Glutamatergic neuron (in vitro differentiated cells): ENCODE results near the gene SRRM4. TPM values are rescaled to one million over a fixed set of nuclear protein-coding genes. Genes with fewer than 3 reads are reported as not detected.
A peak's percentile ranks its signal among the peaks of the same experiment; 100 is the strongest.

Source experiments
- DNase-seq: peaks from one replicate; pipeline ENCODE4 v3.0.0; 2022
- H3K27ac Mint-ChIP-seq: one replicate; pipeline ENCODE4 v1.8.0; 2020; ENCODE audit warnings: mild to moderate bottlenecking, mixed read lengths, inconsistent platforms; ENCODE audit not compliant: unreplicated experiment
- H3K27me3 Mint-ChIP-seq: one replicate; pipeline ENCODE4 v1.8.0; 2020; ENCODE audit warnings: mild to moderate bottlenecking, moderate library complexity, mixed read lengths, inconsistent platforms; ENCODE audit not compliant: unreplicated experiment
- H3K36me3 Mint-ChIP-seq: one replicate; pipeline ENCODE4 v1.8.0; 2020; ENCODE audit warnings: mild to moderate bottlenecking, mixed read lengths, inconsistent platforms; ENCODE audit not compliant: unreplicated experiment
- H3K4me1 Mint-ChIP-seq: one replicate; pipeline ENCODE4 v1.8.0; 2020; ENCODE audit warnings: mild to moderate bottlenecking, low read depth, mixed read lengths, inconsistent platforms; ENCODE audit not compliant: unreplicated experiment
- H3K4me3 Mint-ChIP-seq: one replicate; pipeline ENCODE4 v1.8.0; 2020; ENCODE audit warnings: mild to moderate bottlenecking, mixed read lengths, inconsistent platforms; ENCODE audit not compliant: unreplicated experiment
- H3K9me3 Mint-ChIP-seq: one replicate; pipeline ENCODE4 v1.8.0; 2020; ENCODE audit warnings: mild to moderate bottlenecking, moderate library complexity, mixed read lengths, inconsistent platforms; ENCODE audit not compliant: unreplicated experiment
- total RNA-seq: library from RNA; stranded (reverse); fragmentation: NEBNext Ultra II Directional; extraction: Animal tissue kit (Norgen Biotek cat#: 25700); gene quantifications from one replicate; pipeline ENCODE4 v1.2.1, GENCODE V29; 2021; ENCODE audit not compliant: unreplicated experiment
- TF ChIP-seq, protein P1 (sequence below): fragments of 200-600 bp; sonication (generic); IDR thresholded peaks from one replicate; pipeline ENCODE4 v1.5.0; 2021; ENCODE audit not compliant: partially characterized antibody, unreplicated experiment

SRRM4 gene
- total RNA-seq, 1 donor from 2014 or later, result 183 TPM

DNA sequence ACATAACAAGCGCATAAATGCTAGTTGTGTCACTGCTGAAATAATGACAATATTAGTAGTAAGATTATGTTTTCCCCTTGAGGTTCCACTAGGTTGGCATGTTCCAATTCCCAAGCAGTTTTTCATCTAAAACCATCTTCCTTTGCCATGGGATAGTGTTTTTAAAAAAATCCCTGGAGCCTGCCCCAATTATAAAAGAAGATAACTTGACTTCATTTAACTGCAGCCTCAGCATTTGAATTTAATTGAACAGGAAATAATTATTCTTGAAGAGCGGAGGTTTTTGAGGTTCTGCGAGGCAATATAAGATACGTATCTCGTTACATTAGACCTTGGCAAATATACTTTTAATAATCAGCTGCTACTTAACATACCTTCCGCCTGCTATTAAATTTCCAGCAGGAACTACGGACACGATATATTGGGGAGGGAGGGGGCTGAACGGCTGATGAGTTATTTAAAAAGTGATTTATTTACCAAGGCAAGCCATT lies 132.2 kb downstream of the SRRM4 start:
- no peak overlapping the region for H3K4me3 Mint-ChIP-seq
- peaks cover 10% of the 10 kb centered on the region for H3K9me3 Mint-ChIP-seq
- DNase-seq, result no peak
- peak overlapping the region; percentile 12 for H3K27ac Mint-ChIP-seq
- TF ChIP-seq, protein P1, sequence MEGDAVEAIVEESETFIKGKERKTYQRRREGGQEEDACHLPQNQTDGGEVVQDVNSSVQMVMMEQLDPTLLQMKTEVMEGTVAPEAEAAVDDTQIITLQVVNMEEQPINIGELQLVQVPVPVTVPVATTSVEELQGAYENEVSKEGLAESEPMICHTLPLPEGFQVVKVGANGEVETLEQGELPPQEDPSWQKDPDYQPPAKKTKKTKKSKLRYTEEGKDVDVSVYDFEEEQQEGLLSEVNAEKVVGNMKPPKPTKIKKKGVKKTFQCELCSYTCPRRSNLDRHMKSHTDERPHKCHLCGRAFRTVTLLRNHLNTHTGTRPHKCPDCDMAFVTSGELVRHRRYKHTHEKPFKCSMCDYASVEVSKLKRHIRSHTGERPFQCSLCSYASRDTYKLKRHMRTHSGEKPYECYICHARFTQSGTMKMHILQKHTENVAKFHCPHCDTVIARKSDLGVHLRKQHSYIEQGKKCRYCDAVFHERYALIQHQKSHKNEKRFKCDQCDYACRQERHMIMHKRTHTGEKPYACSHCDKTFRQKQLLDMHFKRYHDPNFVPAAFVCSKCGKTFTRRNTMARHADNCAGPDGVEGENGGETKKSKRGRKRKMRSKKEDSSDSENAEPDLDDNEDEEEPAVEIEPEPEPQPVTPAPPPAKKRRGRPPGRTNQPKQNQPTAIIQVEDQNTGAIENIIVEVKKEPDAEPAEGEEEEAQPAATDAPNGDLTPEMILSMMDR, result no peak
- peaks cover 13% of the 10 kb centered on the region for H3K36me3 Mint-ChIP-seq
- peaks cover 2% of the 10 kb centered on the region for H3K4me1 Mint-ChIP-seq
- H3K27me3 Mint-ChIP-seq, result peaks cover 4% of the 10 kb centered on the region

DNA sequence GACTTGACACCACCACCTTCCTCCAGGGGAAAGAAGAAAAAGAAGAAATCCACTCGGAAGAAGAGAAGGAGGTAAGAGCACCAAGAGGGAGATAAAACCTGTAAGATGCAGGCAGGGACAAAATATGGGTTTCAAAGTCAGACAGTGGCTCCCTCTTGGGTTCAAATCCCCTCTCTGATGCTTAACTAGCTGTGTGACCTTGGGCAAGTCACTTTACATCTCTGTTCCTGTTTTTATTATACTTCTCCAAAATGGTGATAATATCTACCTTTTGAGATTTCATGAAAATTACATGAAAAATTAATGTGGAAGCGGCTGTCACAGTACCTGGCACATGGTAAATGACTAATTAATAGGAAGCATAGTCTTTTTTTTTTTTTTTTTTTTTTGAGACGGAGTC lies 133.0 kb downstream of the SRRM4 start:
- H3K9me3 Mint-ChIP-seq, result peaks cover 11% of the 10 kb centered on the region
- H3K27me3 Mint-ChIP-seq, result peaks cover 4% of the 10 kb centered on the region
- no peak overlapping the region for H3K4me3 Mint-ChIP-seq
- peaks cover 2% of the 10 kb centered on the region for H3K4me1 Mint-ChIP-seq
- H3K36me3 Mint-ChIP-seq, result peaks cover 10% of the 10 kb centered on the region
- TF ChIP-seq, protein P1, result no peak
- DNase-seq, result no peak
- H3K27ac Mint-ChIP-seq, result no peak overlapping the region

DNA sequence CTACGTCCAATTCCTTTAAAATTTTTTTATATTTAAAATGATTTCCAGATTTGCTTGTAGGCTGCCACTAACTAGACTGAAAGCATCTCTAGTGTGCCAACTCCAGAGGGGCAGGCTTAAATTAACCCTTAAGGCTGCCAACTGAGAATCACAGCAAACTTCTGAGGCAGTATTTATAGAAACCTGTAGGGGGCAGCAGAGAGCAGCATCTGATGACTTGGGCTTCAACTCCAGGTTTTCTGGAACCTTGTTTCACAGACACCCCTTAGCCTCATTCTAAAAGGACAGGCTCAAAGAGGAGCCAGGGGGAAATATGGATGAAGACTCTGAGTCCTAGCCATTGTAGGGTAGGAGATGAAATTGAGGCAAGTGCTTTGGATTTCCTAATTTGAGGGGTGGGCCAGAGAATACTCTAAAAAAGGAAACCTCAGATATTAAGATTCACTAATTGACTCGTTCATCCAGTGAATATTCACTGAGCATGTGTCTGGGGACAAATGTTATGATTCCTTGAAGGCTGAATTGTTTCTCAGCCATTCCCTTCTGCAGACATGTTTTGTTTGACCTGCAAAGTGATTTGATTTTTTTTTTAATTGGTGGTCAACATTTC lies 134.1 kb downstream of the SRRM4 start:
- H3K9me3 Mint-ChIP-seq, result peaks cover 13% of the 10 kb centered on the region
- H3K4me1 Mint-ChIP-seq, result peaks cover 2% of the 10 kb centered on the region
- H3K4me3 Mint-ChIP-seq, result no peak overlapping the region

DNA sequence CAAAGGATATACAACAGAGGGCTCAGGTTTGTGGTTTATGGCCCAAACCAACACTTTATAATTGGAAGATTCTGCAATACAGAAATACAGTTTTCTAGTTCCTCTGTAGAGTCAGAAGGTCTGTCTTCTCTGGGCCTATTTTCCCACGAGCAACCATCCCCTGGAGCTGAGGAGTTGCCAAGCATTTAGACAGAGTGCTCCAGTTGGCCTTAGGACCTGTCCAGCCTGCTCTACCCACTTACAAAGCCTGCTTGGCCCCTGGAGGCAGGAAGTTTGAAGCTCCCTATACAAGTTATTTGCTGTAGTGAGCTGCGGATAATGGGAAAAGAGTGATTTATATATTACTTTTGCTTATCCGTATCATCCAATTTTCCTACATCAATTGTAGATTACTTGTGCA lies 136.6 kb downstream of the SRRM4 start:
- Mint-ChIP-seq H3K4me3 (no peak overlapping the region), H3K9me3 (peaks cover 7% of the 10 kb centered on the region), H3K27ac (no peak overlapping the region), H3K36me3 (peaks cover 5% of the 10 kb centered on the region), H3K27me3 (peaks cover 12% of the 10 kb centered on the region), H3K4me1 (no peaks in the 10 kb centered on the region)
- DNase-seq, result no peak
- TF ChIP-seq, protein P1, result no peak

More for the DNA sequence above, 134.1 kb downstream of the SRRM4 start:
- peaks cover 9% of the 10 kb centered on the region for H3K27me3 Mint-ChIP-seq
- TF ChIP-seq, protein P1, result peak; percentile 90
- peaks cover 11% of the 10 kb centered on the region for H3K36me3 Mint-ChIP-seq
- DNase-seq, result peak; percentile 45
- H3K27ac Mint-ChIP-seq, result peak overlapping the region; percentile 52

DNA sequence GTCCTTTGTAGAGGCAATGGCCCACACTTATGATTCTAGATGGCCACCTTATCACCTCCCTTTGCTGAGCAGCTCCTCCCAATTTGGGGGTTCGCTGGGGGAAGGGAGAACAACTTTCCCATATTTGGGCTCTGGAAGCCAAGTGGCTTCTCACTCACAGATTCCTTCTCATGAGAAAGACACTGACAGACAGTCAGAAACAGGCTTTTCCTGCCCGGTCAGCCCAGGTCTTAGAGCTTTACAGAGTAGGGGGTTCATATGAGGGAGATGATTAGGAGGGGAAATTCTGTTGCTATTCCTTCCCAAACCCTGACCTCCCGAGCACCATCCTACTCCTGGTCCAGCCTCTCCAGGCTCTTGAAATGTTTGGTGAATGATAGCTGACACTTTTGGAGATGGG lies 137.3 kb downstream of the SRRM4 start:
- DNase-seq, result no peak
- no peak overlapping the region for H3K27ac Mint-ChIP-seq
- H3K36me3 Mint-ChIP-seq, result peaks cover 5% of the 10 kb centered on the region
- H3K27me3 Mint-ChIP-seq, result peaks cover 12% of the 10 kb centered on the region
- H3K4me3 Mint-ChIP-seq, result no peak overlapping the region
- H3K4me1 Mint-ChIP-seq, result no peaks in the 10 kb centered on the region
- peaks cover 7% of the 10 kb centered on the region for H3K9me3 Mint-ChIP-seq
- TF ChIP-seq, protein P1, result no peak
